Activated CD4-positive, CD25-positive, alpha-beta regulatory T cell treated with anti-CD3 and anti-CD28 coated beads, Interleukin-2, amount 50 U/mL, for 24 hours (primary cell): ENCODE results near the gene HTT.

Experiments used
- ATAC-seq, 2 donors: fragments of 150-1000 bp; cut with Tn5 transposase; one replicate each; pipeline ENCODE4 v1.10.0; 2021; ENCODE audit warnings: mild to moderate bottlenecking in 1 of 2, moderate library complexity in 1 of 2

Gene HTT

GRCh38 chr4:3223956-3224748 is 149.7 kb downstream of the HTT start:
- no peak for ATAC-seq

GRCh38 chr4:3225071-3225850 is 150.8 kb downstream of the HTT start:
- ATAC-seq = no peak

GRCh38 chr4:3225936-3226335 is 151.5 kb downstream of the HTT start:
- ATAC-seq = no peak

- ATAC-seq = no peak
Observed at GRCh38 chr4:3226467-3226866, 152.0 kb downstream of the HTT start.

GRCh38 chr4:3226944-3227343 is 152.5 kb downstream of the HTT start:
- no peak for ATAC-seq

GRCh38 chr4:3227878-3228675 is 153.6 kb downstream of the HTT start:
- no peak for ATAC-seq

GRCh38 chr4:3228881-3229280 is 154.4 kb downstream of the HTT start:
- no peak for ATAC-seq

GRCh38 chr4:3229328-3229727 is 154.8 kb downstream of the HTT start:
- no peak for ATAC-seq

GRCh38 chr4:3229964-3230363 is 155.5 kb downstream of the HTT start:
- ATAC-seq = no peak

- no peak for ATAC-seq
Observed at GRCh38 chr4:3231471-3231870, 157.0 kb downstream of the HTT start.

GRCh38 chr4:3232001-3232400 is 157.5 kb downstream of the HTT start:
- no peak for ATAC-seq

- ATAC-seq = no peak
Observed at GRCh38 chr4:3232871-3233271, 158.4 kb downstream of the HTT start.

- no peak for ATAC-seq
Observed at GRCh38 chr4:3233391-3234071, 159.1 kb downstream of the HTT start.

- ATAC-seq = no peak
Observed at GRCh38 chr4:3234171-3235029, 159.9 kb downstream of the HTT start.

GRCh38 chr4:3235030-3235345 is 160.5 kb downstream of the HTT start:
- no peak for ATAC-seq

GRCh38 chr4:3235581-3235980 is 161.1 kb downstream of the HTT start:
- no peak for ATAC-seq

- ATAC-seq = no peak
Observed at GRCh38 chr4:3236326-3236878, 161.9 kb downstream of the HTT start.

GRCh38 chr4:3237266-3237665 is 162.8 kb downstream of the HTT start:
- no peak for ATAC-seq

- ATAC-seq = no peak
Observed at GRCh38 chr4:3237712-3238560, 163.5 kb downstream of the HTT start.

- no peak for ATAC-seq
Observed at GRCh38 chr4:3238721-3239120, 164.2 kb downstream of the HTT start.

- no peak for ATAC-seq
Observed at GRCh38 chr4:3239303-3239702, 164.8 kb downstream of the HTT start.
